Measurements from ENCODE around the gene CCR3. TPM values are rescaled to one million over a fixed set of nuclear protein-coding genes. Genes with fewer than 3 reads are reported as not detected.

CCR3 gene
- total RNA-seq, 4 donors from 2014 or later = not detected

DNA sequence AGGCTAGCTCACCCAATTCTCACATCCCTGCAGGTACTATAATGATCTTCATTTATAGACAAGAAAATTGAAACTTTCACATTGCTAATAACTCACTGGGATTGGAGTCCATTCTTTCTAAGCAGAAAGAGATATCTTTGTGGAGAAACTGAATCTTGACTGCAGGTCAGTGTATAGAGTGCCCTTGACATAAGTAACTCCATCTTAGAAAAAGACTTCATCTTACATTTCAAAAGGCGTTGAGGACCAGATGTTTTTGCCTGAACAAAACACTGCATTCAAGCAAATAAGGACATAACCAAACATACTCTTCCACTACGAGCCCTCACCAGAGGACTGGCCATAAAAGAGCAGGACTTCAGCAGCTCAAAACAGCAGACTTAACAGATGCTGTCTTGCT is 6.8 kb upstream of the CCR3 start:
- Histone ChIP-seq H3K9me3 (no peaks in the 10 kb centered on the region), H3K36me3 (no peaks in the 10 kb centered on the region), H3K27ac (no peak overlapping the region), H3K4me1 (no peaks in the 10 kb centered on the region), H3K27me3 (no peaks in the 10 kb centered on the region), H3K4me3 (no peak overlapping the region)
- no peak for TF ChIP-seq POLR2A (IDR thresholded peaks at IDR 0.05)
- TF ChIP-seq, protein P1, sequence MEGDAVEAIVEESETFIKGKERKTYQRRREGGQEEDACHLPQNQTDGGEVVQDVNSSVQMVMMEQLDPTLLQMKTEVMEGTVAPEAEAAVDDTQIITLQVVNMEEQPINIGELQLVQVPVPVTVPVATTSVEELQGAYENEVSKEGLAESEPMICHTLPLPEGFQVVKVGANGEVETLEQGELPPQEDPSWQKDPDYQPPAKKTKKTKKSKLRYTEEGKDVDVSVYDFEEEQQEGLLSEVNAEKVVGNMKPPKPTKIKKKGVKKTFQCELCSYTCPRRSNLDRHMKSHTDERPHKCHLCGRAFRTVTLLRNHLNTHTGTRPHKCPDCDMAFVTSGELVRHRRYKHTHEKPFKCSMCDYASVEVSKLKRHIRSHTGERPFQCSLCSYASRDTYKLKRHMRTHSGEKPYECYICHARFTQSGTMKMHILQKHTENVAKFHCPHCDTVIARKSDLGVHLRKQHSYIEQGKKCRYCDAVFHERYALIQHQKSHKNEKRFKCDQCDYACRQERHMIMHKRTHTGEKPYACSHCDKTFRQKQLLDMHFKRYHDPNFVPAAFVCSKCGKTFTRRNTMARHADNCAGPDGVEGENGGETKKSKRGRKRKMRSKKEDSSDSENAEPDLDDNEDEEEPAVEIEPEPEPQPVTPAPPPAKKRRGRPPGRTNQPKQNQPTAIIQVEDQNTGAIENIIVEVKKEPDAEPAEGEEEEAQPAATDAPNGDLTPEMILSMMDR (IDR thresholded peaks at IDR 0.05) = no peak
- no peak for DNase-seq

DNA sequence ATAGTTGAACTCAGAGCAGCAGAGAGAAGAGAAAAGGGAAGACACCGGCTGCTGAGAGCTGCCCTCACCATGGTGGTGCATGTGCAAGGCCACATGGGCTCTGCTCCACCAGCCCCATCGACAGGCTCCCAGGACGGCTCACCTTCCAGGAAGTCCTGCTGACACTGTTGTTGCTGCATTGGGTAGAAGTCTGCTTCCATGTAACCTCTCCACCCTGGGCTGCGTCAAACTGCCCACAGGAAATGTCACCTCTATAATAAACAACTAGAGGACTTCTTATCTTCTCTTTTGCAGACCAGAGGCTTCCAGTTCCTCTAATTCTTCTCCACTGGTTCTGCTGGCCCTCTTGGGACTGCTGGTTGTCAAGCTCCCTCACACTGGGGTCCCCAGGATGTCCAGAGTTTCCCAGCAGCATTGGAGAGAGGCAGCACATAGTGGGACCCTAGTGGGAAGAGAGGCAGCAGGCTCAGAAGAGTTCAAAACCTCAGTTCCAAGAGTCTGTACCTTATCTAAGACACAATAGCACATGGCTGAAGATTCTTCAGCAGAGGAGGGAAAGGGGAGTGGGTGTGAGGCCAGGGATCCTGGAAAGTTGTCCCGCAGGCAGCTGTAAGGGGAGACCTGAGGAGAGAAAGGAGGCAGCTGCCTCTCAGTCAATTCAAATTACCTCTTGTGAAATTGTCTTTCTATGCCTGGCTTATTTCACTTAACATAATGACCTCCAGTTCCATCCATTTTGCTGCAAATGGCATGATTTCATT is 5.8 kb upstream of the CCR3 start:
- Histone ChIP-seq H3K27ac (no peak overlapping the region), H3K4me1 (no peaks in the 10 kb centered on the region), H3K36me3 (no peaks in the 10 kb centered on the region), H3K4me3 (no peak overlapping the region), H3K9me3 (no peaks in the 10 kb centered on the region), H3K27me3 (no peaks in the 10 kb centered on the region)
- DNase-seq = peak in 1 of 3 donors; percentile 58
- TF ChIP-seq POLR2A (IDR thresholded peaks at IDR 0.05) = no peak
- TF ChIP-seq, protein P1 (IDR thresholded peaks at IDR 0.05) = no peak

DNA sequence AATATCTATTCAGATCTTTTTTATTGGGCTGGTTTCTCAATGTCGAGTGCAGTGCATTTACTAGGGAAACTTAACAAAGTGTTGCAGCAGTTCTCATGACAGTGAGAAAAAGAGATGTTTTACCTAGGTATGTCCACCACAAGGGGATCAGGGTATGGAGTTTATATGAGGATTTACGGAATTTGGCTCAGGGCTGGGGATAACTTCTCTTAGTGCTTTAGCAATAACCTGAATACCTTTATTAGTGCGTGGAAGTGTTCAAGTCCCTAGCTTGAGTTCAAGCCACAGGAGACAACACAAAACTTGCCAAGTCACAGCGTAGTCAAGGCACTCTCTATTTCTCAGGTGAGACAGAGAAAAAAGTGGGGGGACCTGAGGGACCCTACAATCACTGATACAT is 3.9 kb upstream of the CCR3 start:
- no peak for TF ChIP-seq POLR2A (IDR thresholded peaks at IDR 0.05)
- TF ChIP-seq, protein P1 (IDR thresholded peaks at IDR 0.05) = no peak
- Histone ChIP-seq H3K4me3 (no peak overlapping the region), H3K27me3 (no peaks in the 10 kb centered on the region), H3K36me3 (no peaks in the 10 kb centered on the region), H3K9me3 (no peaks in the 10 kb centered on the region), H3K4me1 (no peaks in the 10 kb centered on the region), H3K27ac (no peak overlapping the region)
- no peak for DNase-seq

DNA sequence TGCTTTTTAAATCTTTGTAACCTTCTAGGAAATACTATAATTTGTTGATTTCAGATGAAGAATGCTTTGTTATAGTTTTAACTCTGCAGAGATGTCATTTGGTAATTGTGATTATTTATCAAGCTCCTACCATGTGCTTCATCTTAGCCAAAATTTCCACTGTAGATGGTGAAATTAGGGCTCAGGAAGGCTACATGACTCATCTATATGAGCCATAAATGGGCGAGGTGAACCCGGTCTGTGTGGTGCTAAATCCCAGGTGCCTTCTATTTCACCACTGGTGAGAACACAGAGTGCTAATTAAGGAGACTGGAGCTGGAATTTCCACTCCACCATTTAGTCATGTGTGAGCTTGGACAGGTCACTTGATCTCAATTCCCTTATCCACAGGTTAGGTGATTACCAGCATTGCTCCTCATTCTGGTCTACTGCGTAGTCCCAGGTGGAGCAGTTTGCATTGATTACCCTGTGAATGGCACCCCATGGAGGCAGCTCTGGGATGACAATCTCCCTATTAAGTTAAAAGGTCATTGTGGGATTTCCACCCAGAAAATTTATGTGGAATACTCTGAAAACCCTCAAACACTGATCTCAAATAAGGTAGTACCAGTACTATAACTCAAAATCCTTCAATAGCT is 2.8 kb upstream of the CCR3 start:
- Histone ChIP-seq H3K27ac (no peak overlapping the region), H3K9me3 (no peaks in the 10 kb centered on the region), H3K4me3 (no peak overlapping the region), H3K4me1 (no peaks in the 10 kb centered on the region), H3K27me3 (no peaks in the 10 kb centered on the region), H3K36me3 (no peaks in the 10 kb centered on the region)
- TF ChIP-seq, protein P1 (IDR thresholded peaks at IDR 0.05) = no peak
- TF ChIP-seq POLR2A (IDR thresholded peaks at IDR 0.05) = no peak
- DNase-seq = no peak

DNA sequence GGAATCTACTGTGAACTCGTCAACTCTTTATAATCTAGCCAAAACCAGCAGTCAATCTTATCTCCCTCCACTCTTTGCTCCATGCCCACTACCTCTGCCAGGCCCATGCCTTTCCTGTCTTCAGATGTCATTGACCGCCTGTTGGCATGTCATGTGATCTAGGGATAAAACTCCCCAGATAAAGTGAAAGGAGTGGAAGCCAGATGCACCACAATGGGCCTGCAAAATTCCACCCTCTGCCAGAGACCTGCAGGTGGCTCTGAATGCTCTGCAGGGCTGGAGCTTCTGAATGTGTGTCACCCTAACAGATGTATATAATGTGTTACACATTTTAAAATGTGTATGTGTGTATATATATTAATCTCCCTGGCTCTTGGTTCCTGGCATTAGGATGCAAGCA is 2.3 kb upstream of the CCR3 start:
- no peaks in the 10 kb centered on the region for H3K9me3 ChIP-seq
- no peaks in the 10 kb centered on the region for H3K27me3 ChIP-seq
- H3K27ac ChIP-seq = no peak overlapping the region
- H3K36me3 ChIP-seq = no peaks in the 10 kb centered on the region
- no peak overlapping the region for H3K4me3 ChIP-seq
- no peak for DNase-seq
- no peaks in the 10 kb centered on the region for H3K4me1 ChIP-seq
- TF ChIP-seq POLR2A (IDR thresholded peaks at IDR 0.05) = no peak
- TF ChIP-seq, protein P1 (IDR thresholded peaks at IDR 0.05) = no peak
